CD1c-positive myeloid dendritic cell (primary cell): Measurements from ENCODE around the gene GHRH.

Experiments used
- DNase-seq: peaks from one replicate; pipeline ENCODE4 v3.0.0-alpha.2; 2016; ENCODE audit errors: extremely low spot score

The GHRH gene

DNA sequence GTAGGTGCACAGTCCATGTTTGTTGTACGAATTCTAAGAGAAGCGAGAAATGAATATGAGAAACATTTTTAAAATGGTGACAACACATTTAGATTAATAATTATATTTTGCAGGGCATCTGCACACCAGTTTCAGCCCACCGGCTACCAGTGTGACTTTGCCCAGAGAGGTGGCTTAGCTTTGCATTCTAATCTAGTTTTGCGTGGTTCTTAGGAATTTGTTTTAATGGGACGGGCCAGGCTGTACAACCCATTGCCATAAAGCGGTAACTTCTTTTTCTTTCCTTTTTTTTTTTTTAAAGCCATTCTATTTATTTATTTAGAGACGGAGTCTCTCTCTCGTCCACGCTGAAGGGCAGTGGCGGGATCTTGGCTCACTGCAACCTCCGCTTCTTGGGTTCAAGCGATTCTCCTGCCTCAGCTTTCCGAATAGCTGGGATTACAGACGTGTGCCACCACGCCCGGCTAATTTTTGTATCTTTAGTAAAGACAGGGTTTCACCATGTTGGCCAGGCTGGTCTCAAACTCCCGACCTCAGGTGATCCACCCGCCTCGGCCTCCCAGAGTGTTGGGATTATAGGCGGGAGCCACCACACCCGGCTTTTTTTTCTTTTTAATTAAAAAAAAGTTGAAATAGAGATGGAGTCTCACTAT, 28.7 kb upstream of the GHRH start:
- no peak for DNase-seq

DNA sequence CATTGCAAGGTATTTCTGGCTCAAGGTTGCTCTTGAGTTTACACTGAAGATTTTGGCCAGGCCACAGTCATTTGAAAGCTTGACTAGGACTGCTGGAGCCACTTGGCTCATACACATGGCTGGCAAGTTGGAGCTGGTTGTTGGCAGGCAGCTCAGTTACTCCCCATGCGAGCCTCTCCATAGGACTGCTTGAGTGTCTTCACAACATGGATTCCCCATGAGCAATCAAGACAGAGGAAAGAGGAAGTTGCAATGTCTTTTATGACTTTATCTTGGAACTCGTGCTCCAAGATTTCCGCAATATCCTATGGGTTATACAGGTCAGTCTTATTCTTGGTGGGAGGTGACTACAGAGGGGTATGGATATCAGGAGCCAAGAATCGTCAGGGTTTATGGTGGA, 26.5 kb upstream of the GHRH start:
- DNase-seq = peak; percentile 90

DNA sequence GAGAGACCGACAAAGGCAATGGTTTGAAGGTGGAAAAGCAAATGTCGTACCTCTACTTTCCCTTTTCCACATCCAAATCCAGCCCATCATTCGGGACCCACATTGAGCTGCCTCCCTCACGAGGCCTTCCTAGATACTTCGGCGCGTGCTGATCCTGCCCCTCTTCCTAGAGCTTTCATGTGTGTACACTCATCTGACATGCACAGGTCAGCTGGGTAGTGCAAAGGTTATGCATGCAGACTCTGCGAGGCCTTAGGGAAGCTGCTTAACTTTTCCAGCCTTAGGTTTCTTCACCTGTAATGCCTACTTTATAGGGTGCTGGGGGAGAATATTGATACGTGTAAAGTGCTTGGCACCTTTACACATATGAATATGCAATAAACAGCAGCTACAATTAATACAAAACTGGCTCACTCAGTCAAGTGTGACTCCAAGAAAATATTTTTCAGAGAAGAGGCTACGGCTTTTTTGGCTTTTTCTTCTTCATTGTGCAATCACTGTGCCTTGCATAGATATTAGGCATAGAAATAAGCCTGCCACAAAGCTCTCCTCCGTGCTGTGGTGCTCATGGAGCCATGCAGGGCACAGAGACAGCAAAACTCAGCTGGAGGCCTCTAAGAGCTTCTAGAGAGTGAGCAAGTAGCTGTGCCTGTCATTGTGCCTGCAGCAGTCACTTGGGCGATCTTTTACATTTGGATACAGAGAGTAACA, 24.2 kb upstream of the GHRH start:
- DNase-seq = no peak

DNA sequence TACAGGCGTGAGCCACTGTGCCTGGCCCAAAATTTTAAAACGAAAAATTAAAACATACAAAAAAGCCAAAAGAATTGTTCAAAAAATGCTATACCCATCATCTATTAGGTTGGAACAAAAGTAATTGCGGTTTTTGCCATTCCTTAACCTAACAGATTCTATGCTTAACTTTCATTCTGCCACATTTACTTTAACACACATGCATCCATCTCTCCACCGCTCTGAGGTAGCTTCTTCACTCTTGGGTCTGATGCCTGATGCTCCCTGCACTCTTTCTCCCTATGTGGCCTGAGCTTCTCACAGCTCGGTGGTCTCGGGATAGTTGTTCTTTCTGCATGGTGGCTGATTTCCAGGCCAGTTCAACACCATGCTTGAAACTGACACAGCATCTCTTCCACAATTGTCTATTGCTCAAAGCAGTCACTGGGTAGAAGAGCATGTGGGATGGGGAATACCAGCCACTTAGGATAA, 23.1 kb upstream of the GHRH start:
- DNase-seq = no peak

DNA sequence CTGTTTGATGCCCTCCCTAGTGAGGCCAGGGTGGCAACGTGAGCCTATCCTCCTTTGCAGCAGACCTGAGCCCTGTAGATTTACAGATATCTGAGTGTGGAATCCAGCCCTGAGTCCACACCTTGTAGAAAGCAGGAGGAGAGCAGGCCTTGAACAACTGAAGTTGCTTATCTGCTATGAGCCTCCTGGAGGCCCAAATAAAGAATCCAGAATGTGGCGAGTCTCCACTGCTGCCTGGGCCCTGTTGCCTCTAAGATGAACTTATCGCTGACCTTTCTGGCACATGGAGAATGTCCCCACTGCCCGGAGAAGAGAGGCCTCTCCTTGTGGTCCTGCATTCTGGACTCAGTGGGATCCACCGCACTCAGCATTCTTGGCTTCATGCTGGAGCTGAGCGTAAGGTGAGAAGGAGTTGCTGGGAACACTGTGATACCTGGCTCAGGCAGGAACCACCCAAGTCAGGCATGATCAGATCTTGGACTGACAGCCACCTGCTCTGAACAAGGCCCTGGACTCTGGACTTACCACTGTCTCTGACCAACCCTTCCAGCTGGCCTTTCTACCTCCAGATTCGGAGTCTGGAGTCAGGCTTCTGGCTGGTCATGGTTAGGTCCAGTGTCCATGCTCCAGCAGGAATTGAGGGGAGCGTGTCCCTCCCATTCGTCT, 22.0 kb upstream of the GHRH start:
- DNase-seq = no peak

DNA sequence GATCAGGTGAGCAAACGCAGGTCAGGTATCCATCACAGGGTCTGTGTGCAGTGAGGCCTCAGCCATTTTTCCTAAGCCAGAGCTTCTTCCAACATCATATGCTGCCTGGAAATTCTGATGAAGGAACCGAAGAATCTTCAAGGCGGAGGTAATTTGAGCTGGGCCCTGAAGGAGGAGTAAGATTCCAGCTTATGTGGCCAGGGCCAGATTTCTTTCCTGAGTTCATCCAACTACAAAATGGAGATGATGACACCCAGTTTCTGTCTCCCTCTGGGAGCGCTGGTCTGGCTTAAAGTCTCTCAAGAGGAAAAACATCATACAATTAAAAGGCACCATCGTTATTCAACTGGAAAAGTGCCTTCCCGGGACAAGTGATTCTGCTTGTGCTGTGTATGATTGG, 20.9 kb upstream of the GHRH start:
- no peak for DNase-seq

DNA sequence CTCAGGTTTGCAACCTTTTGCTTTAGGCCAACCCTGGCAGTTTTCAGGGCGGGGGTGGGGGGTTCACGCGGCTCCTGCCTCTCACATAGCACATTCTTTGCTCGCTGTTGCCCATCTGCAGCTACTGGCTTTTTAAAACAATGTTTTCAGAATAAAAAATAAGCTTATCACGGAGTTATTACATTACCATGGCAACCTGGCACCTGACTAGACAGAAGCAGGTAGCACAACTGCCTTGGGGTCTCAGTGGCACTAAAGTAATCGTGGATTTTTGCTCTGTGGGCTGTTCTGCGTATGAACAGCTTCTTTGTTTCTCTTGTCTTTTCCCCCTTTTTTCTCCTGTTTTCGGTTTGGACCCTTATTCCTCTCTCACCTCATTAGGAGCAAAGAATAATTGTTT, 18.8 kb upstream of the GHRH start:
- no peak for DNase-seq

DNA sequence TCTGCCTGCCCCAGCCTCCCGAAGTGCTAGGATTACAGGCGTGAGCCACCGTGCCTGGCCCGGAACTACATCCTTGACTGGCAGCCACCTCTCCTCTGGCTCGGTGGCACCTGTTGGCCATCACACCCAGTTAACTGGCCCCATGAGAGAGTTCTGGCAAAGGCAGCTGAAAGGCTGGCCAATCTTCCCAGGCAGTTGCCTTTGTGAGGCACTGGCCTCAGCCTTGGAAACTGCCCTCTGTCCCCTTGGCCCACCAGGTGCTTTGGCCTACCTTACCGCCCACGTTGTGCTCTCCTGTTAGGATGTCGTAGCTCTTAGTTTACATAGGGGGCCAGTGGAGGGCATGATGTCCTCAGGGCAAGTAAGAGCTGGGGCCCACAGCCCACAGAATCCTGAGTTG, 18.2 kb upstream of the GHRH start:
- DNase-seq = no peak

DNA sequence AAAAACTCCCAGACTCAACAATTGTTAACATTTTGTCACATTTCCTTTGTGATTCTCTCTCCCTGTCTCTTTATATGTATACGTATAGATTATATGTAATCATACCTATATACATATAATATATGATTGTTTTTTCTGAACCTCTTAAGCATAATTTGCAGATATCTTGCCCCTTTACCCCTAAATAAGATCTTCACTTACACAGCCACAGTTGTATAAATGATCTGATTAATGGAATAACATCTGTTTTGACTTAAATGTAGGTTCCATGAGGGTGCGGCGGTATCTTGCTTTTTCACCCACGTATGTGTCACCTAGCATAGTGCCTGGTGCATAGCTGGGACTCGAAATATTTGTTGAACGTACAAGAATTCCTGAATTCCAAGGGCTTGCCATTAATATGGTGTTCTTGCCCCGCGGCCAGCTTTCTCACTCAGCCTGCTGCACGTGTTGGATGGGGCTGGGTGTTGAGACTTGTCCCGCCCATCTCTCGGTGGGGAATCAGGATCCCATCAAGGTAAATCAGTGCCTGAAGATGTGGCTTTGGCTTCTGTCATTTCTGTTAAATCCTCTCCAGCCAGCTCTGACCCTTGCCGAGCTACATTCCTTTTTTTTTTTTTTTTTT, 17.5 kb upstream of the GHRH start:
- no peak for DNase-seq

DNA sequence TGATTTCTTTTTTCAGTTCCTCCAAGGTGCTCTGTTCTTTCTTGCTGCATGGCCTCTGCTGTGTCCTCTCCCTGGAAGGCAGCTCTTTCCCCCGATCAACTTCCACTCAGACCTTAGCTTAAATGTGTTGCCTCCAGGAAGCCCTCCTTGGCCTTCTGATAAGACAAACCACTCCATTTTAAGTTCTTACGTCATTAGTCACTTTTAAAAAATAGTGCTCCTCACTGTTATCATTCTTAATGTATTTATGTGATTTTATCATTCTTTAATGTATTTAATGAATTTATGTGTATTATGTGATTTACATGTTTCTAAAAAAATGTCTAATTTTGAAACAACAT, 15.6 kb upstream of the GHRH start:
- no peak for DNase-seq

DNA sequence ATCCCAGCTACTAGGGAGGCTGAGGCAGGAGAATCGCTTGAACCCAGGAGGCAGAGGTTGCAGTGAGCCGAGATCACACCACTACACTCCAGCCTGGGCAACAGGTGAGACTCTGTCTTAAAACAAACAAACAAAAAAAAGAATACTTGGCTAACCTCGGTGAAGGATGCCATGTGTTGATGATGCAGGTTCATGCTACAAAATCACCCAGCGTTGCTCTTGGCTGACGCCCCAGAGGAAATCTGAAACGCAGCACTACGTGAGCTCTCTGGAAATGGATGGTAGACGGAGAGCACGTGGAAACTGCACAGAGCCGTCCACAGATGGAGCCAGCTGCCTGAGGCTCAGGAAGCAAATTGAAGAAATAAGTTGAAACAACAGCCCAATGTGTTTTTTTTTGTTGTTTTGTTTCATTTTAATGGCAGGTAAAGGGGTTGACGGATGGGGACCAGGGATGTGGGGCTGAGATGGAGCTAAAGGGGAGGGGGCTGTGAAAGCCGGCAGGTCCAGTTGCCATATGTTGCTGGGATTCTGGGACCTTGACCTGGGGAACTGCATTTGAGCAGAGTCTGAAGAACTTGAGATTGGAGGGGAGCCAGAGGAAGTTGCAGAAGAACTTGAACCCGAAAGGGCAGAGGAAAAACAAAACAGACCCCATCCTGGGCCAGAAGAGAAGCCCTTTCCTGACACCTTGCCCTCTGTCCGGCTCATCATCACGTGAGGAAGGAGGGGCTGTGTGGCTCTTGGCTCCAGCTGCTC, 15.1 kb upstream of the GHRH start:
- peak; percentile 70 for DNase-seq

DNA sequence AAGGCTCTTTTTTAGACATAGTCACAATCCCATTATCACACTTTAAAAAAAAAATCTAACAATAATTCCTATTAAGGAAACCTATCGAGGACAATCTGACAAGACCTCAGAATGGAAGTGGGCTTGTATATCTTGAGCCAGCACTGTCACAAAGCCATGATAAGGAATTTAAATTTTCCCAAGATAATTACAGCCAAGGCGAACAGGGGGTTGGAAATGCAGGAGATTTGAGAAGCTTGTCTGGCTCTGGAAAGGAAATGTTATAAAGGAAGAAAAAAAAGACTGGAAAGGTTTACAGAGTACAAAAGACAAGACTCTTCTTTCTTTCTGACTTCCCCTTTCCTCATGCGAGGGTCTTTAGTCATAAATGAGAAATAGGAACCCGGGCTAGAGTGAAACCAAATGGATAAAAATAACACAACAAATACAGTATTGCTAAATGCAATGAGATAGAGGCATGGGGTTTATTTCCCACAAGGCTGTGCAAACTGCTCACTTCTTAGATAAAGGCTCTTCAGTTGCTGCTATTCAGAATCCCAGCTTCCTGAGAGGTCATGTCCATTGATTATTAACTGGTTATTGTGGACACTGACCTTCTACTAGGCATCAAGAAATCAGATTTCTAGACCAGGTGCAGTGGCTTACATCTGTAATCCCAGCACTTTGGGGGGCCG, 13.4 kb upstream of the GHRH start:
- peak; percentile 85 for DNase-seq

DNA sequence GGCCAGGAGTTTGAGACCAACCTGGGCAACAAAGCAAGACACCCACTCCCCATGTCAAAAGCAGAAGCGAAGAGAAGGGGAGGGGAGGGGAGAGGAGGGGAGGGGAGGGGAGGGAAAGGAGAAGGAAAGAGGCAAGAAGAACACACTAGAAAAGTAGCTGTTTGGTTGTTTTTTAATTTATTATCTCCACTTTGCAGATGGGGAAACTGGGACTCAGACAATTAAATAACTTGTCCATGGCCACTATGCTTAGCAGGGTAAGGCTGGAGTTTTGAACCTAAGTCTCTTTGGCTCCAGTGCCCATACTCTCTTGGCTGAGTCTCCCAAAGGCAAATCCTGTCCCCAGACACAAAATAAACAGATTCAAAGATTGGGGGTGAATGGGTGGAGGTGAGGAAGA, 12.4 kb upstream of the GHRH start:
- DNase-seq = peak; percentile 39

DNA sequence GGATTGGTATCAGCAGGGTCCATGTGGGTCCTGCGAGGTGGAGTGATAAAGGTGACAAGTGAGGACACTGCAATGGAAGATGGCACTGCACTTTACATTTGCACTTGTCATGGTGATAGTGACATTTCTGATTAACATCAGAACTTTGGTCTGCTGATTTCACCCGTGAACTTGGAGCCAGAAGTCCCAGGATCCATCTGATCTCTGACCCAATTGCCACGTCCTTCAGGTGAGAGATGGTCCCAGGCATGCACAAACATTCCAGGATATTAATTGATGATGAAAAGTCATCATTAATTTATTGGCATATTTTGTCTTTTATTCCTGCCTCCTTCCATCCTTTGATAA, 9.8 kb upstream of the GHRH start:
- DNase-seq = no peak

DNA sequence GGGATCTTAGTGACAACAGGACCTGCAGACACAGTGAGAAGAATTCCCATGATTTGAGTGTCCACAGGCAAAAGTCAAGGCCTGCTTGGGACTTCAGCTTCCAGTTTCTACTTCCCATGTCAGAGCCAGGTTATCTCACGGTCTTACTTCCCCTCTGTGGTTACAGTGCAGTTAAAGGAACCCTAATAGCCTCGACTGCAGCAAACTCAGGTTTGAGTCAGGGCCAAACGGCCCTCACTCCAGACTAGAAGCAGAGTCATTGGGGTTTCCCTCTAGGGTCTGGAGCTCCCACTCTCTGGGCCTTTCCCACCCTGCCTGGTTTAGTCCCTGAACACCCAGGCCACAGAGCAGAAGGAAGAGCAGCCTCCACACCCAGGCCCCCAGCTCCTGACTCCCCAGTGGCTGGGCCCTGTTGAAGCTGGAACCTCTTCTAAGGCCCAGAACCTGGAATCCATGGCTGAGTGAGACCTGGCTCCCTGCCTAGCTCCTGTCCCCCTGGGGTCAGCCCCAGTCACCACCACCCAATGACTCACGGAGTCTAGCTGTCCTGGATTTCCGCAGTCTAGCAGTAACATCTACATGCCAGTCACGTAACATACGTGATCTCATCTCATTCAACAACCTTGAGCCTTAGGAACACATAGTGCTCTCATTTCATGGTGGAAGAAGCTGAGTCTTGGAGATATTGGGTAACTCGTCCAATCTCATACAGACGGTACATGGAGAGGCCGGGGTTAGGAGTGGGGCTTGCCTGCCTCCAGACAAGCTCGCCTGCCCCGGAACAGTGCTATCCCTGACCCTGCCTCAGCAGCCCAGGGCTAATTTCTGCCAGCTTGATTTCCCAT, 9.2 kb upstream of the GHRH start:
- peak; percentile 94 for DNase-seq

DNA sequence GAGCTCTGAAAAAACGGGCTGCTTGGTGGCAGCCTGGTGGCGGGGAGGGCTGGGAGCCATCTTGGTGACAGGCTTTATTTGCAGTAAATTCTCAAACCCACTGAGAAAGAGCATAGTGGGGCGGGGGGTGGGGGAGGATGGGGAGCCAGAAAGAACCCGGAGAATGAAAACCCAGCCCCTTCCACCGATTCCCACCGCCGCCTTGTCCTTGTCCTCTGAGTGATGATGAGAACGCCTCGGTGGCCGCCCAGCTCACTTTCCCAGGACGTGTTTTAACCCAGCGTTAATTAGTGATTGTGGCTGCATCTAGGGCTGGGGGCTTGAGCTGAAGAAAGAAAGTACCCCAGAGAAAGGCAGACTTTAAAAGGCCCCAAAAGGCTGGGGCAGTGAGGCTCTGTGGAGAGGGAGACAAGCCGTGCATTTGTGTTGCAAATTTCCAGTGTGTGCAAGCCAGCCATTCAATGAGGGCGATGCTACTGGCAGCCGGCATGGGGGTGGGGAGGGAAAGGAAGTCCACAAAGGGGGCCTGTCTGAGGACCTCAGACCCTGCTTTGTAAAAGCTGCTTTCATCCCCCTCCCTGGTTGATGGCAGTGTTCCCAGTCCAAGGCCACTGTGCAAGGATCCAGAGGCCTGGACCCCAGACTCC, 6.2 kb upstream of the GHRH start:
- DNase-seq = no peak

DNA sequence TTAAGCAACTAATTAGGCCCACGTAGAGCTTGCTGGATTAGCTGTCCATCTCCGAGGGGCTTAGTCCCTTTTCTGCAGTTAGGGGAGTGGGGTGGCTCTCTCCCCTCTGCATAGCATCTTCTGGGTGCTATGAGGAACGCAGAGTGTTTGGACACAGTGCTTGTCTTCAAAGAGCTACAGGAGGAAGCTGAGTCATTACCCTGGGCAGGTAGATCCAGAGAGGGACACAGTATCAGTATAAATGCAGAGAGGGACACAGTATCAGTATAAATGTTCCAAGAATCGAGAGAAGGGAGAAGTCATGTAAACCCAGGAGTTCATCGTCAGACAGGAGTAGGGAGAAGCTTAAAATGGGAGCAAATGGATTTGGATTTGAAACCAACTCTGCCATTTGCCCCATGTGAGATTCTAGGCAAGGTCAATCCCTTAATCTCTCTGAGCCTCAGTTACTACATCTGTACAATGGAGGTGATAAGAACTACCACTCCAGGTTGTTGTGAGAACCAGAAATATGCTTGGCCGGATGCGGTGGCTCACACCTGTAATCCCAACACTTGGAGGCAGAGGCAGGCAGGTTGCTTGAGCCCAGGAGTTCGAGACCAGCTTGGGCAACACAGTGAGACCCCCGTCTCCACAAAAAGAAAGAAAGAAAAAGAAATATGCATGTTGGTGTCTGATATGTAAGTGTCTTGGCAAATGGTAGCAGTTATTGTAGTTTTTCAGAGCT, 5.5 kb upstream of the GHRH start:
- no peak for DNase-seq

DNA sequence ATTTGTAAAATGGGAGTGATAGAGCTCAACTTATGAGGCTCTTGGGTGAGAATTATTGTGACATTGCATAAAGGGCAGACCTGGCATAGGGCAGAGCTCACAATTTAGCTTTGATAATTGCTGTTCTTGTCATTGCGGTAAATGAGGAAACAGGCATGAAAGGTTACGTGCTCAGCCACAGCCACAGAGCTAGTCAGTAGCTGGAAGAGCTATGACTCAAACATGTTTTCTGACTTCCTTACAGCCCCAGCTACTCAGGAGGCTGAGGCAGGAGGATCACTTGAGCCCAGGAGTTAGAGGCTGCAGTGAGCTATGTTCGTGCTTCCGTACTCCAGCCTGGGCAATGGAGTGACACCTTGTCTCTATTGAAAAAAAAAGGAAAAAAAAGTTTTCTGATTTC, 3.5 kb upstream of the GHRH start:
- DNase-seq = peak; percentile 77

DNA sequence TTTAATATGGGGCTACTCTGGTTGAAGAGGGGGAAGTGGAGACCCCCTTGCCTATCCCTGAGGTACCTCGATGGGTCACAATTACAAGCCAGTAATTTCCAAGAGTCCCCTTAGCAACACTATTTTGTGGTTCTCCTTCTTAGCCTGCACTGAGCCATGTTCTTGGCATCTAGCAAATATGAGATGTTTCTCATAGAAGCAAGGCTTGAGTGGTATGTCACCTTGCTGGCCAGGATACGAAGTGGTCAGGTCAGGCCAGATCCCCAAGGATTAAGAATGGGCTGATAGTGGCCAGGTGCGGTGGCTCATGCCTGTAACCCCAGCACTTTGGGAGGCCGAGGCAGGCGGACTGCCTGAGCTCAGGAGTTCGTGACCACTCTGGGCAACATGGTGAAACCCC, 2.1 kb upstream of the GHRH start:
- no peak for DNase-seq

DNA sequence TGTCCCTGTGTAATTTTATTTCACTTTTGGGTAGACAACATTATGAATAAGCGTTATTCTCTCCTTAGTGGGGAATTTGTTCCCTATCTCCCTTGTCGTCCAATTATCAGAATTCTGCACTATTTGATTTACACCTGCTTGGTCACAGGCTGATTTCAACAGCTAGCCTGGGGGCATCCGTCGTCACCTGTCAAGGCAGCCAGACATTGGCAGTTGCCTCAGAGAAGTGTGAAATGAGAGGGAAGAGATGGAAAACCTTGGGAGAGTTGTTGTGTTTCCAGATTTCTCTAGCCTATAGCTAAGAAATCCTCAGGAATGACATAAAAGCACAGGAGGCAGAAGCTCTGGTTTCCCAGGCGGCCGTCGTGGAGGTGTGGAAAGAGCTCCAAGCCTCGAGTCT, 891 bp upstream of the GHRH start:
- DNase-seq = no peak
